ENCODE results near the gene RRAGC.

DNA sequence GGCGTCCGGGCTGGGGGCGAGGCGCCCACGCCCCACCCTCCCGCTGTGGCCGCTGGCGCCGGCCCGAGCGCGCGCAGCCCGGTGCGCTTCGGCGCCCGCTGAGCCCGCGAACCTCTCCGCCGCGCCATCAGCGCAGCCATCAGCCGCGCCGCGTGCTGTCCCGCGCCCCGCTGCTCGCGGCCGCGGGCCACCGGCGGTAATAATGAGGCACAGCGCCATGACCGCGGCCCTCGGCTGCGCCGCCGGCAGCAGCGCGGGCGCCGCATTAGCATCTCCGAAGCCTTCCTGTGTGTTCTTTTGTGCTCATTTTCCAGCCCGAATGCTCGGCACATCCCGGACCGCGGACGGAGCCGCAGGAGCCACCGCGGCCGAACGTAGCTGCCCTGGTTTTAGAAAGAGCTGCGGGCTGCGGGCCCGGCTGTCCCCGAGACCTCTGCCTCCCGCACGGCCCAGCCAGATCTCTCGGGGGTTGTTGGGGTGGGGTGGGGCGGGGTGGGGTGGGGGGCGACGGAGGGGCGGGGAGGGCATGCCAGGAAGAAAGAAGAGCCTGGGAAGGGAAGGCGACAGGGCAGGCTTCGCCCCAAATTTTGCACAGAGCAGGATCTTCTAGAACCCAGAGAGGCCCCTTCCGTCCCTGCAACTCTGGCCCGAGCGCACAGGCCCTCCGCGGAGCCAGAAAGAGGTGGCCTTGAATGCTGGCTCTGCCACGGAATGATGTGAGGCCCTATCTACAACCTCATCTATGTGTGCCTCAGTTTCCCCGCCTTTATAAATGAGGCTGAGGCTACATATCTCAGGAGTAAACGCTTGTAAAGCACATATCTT lies 55.3 kb downstream of the RRAGC start:
- TF ChIP-seq, protein P1, sequence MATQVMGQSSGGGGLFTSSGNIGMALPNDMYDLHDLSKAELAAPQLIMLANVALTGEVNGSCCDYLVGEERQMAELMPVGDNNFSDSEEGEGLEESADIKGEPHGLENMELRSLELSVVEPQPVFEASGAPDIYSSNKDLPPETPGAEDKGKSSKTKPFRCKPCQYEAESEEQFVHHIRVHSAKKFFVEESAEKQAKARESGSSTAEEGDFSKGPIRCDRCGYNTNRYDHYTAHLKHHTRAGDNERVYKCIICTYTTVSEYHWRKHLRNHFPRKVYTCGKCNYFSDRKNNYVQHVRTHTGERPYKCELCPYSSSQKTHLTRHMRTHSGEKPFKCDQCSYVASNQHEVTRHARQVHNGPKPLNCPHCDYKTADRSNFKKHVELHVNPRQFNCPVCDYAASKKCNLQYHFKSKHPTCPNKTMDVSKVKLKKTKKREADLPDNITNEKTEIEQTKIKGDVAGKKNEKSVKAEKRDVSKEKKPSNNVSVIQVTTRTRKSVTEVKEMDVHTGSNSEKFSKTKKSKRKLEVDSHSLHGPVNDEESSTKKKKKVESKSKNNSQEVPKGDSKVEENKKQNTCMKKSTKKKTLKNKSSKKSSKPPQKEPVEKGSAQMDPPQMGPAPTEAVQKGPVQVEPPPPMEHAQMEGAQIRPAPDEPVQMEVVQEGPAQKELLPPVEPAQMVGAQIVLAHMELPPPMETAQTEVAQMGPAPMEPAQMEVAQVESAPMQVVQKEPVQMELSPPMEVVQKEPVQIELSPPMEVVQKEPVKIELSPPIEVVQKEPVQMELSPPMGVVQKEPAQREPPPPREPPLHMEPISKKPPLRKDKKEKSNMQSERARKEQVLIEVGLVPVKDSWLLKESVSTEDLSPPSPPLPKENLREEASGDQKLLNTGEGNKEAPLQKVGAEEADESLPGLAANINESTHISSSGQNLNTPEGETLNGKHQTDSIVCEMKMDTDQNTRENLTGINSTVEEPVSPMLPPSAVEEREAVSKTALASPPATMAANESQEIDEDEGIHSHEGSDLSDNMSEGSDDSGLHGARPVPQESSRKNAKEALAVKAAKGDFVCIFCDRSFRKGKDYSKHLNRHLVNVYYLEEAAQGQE (IDR thresholded peaks at IDR 0.05; ENCODE audit: low read depth): no peak
- TF ChIP-seq RAD21 (IDR thresholded peaks at IDR 0.05; ENCODE audit: low read depth) (no peak), YY1 (IDR thresholded peaks at IDR 0.05; ENCODE audit: low read depth) (no peak), TAF1 (IDR thresholded peaks at IDR 0.05; ENCODE audit: low read depth) (no peak), TEAD4 (IDR thresholded peaks at IDR 0.05) (no peak), CEBPB (IDR thresholded peaks at IDR 0.05) (no peak), EGR1 (IDR thresholded peaks at IDR 0.05) (no peak)
- TF ChIP-seq, protein P2, sequence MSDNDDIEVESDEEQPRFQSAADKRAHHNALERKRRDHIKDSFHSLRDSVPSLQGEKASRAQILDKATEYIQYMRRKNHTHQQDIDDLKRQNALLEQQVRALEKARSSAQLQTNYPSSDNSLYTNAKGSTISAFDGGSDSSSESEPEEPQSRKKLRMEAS (IDR thresholded peaks at IDR 0.05): no peak
- TF ChIP-seq, protein P3, sequence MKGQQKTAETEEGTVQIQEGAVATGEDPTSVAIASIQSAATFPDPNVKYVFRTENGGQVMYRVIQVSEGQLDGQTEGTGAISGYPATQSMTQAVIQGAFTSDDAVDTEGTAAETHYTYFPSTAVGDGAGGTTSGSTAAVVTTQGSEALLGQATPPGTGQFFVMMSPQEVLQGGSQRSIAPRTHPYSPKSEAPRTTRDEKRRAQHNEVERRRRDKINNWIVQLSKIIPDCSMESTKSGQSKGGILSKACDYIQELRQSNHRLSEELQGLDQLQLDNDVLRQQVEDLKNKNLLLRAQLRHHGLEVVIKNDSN (IDR thresholded peaks at IDR 0.05): no peak

All from Ishikawa (cell line).